HCT116 (cell line): ENCODE measurements around the gene ZNF469. TPM values are rescaled to one million over a fixed set of nuclear protein-coding genes. Genes with fewer than 3 reads are reported as not detected.

Experiments
- ATAC-seq: fragments of 200-7000 bp; cut with Tn5 transposase; 2 replicates; pipeline ENCODE4 v1.9.1; 2020; ENCODE audit warnings: mild to moderate bottlenecking, moderate library complexity
- BruUV-seq: library from RNA; stranded (reverse); fragments of 400-500 nt; replicated peaks from 2 replicates; lab custom pipeline; 2021; lab: Mats Ljungman, UMichigan
- CTCF ChIA-PET: fragments of 300-600 bp; sonication (Branson Sonifier 250); formaldehyde crosslinking; loops from one replicate; lab custom pipeline; 2021; ENCODE audit warnings: antibody characterized with exemption; lab: Charles Lee
- POLR2A ChIA-PET: fragments of 300-600, 350-600 bp; sonication (Branson Sonifier 250); formaldehyde crosslinking; loops from one replicate; lab custom pipeline; 2021; ENCODE audit warnings: antibody characterized with exemption; lab: Charles Lee
- RAD21 ChIA-PET, 2 experiments: fragments of 300-600 bp; sonication (Branson Sonifier 250); formaldehyde crosslinking; loops; one replicate each; lab custom pipeline; 2023; ENCODE audit warnings: low total read pairs in 2 of 2; ENCODE audit not compliant: uncharacterized antibody in 2 of 2, unreplicated experiment in 2 of 2, low non-redundant PET in 1 of 2; lab: Charles Lee
- DNase-seq: peaks from one replicate; pipeline ENCODE4 v3.0.0-alpha.2; 2010; ENCODE audit warnings: low read depth, low spot score
- H2AFZ ChIP-seq: fragments of 200-600 bp; shearing (Covaris generic), sonication (generic); 2 replicates; pipeline ENCODE4 v1.6.1; 2017; ENCODE audit warnings: low read depth, mixed run types, mixed read lengths, antibody characterized with exemption, low read length; ENCODE audit not compliant: poor library complexity, severe bottlenecking
- H3K27ac ChIP-seq: 2 replicates; pipeline ENCODE4 v1.5.1; 2012; ENCODE audit warnings: low read depth, low read length
- H3K27me3 ChIP-seq: fragments of 200-600 bp; sonication (generic); 2 replicates; pipeline ENCODE4 v1.6.1; 2016; ENCODE audit warnings: mixed run types, low read length, mixed read lengths; ENCODE audit not compliant: insufficient read depth
- H3K36me3 ChIP-seq, 2 experiments: fragments of 200-500 bp in 1 of 2; fragments of 200-600 bp in 1 of 2; sonication (Bioruptor generic) in 1 of 2; sonication (generic) in 1 of 2; 2 replicates each; pipeline versions ENCODE4 v1.5.1 to v1.6.1; 2014 to 2016; ENCODE audit warnings: low read length in 2 of 2, inconsistent platforms in 1 of 2, mixed read lengths in 1 of 2, mixed run types in 1 of 2; ENCODE audit not compliant: insufficient read depth in 2 of 2, control insufficient read depth in 1 of 2
- H3K4me1 ChIP-seq, 2 experiments: fragments of 200-600 bp in 1 of 2; sonication (generic) in 1 of 2; 2 replicates each; pipeline versions ENCODE4 v1.5.1 to v1.6.1; 2012 to 2017; ENCODE audit warnings: low read length in 2 of 2, inconsistent platforms in 1 of 2, mild to moderate bottlenecking in 1 of 2, mixed read lengths in 1 of 2, mixed run types in 1 of 2, moderate library complexity in 1 of 2; ENCODE audit not compliant: insufficient read depth in 2 of 2, control insufficient read depth in 1 of 2
- H3K4me2 ChIP-seq: fragments of 200-600 bp; sonication (generic); 2 replicates; pipeline ENCODE4 v1.6.1; 2017; ENCODE audit warnings: mixed run types, low read length, mixed read lengths
- H3K4me3 ChIP-seq, 2 experiments: fragments of 200-600 bp in 1 of 2; sonication (generic) in 1 of 2; replicated peaks in 1 of 2; 2 replicates each; pipeline ENCODE4 v1.5.1; 2011 to 2016; ENCODE audit warnings: low read length in 2 of 2, control low read depth in 1 of 2, low read depth in 1 of 2, mild to moderate bottlenecking in 1 of 2, mixed read lengths in 1 of 2, mixed run types in 1 of 2
- H3K79me2 ChIP-seq: fragments of 200-600 bp; sonication (generic); 2 replicates; pipeline ENCODE4 v1.6.1; 2017; ENCODE audit warnings: mild to moderate bottlenecking, mixed run types, low read length, moderate library complexity, mixed read lengths; ENCODE audit not compliant: insufficient read depth
- H3K9ac ChIP-seq: fragments of 200-600 bp; sonication (generic); 2 replicates; pipeline ENCODE4 v1.6.1; 2016; ENCODE audit warnings: low read length, mixed read lengths
- H3K9me2 ChIP-seq: fragments of 200-600 bp; sonication (generic), shearing (Covaris generic); 2 replicates; pipeline ENCODE4 v1.6.1; 2017; ENCODE audit warnings: mixed run types, mild to moderate bottlenecking, moderate library complexity; ENCODE audit not compliant: insufficient read depth
- H3K9me3 ChIP-seq, 2 experiments: fragments of 200-500 bp in 1 of 2; fragments of 200-600 bp in 1 of 2; sonication (Bioruptor generic) in 1 of 2; sonication (generic) in 1 of 2; 2 replicates each; pipeline ENCODE4 v1.6.1; 2014 to 2017; ENCODE audit warnings: low read length in 2 of 2, mixed read lengths in 2 of 2, inconsistent platforms in 1 of 2, low read depth in 1 of 2, mild to moderate bottlenecking in 1 of 2, mixed run types in 1 of 2, moderate library complexity in 1 of 2; ENCODE audit not compliant: control insufficient read depth in 1 of 2, insufficient read depth in 1 of 2
- H4K20me1 ChIP-seq: fragments of 200-600 bp; sonication (generic), shearing (Covaris generic); 2 replicates; pipeline ENCODE4 v1.6.1; 2017; ENCODE audit warnings: mixed run types, mild to moderate bottlenecking, moderate library complexity; ENCODE audit not compliant: insufficient read depth
- CBX3 ChIP-seq: IDR thresholded peaks from 2 replicates; pipeline ENCODE4 v1.6.1; 2012; ENCODE audit warnings: low read depth
- CEBPB ChIP-seq: IDR thresholded peaks from 2 replicates; pipeline ENCODE4 v1.6.1; 2012; ENCODE audit warnings: low read depth
- CTCF ChIP-seq, 3 experiments: fragments of 200-600 bp in 1 of 3; sonication (generic) in 1 of 3; IDR thresholded peaks in 2 of 3; conservative IDR thresholded peaks in 1 of 3; 2 replicates each; pipeline ENCODE4 v1.5.1; 2012 to 2017; ENCODE audit warnings: low read depth in 2 of 3, low read length in 2 of 3, antibody characterized with exemption in 1 of 3, borderline replicate concordance in 1 of 3, control low read depth in 1 of 3, mild to moderate bottlenecking in 1 of 3, mixed read lengths in 1 of 3, mixed run types in 1 of 3, moderate library complexity in 1 of 3; ENCODE audit not compliant: insufficient read depth in 1 of 3
- EZH2 ChIP-seq: fragments of 200-600 bp; sonication (generic); IDR thresholded peaks from 2 replicates; pipeline ENCODE4 v1.6.1; 2017; ENCODE audit warnings: antibody characterized with exemption, mixed run types
- EZH2phosphoT487 ChIP-seq: fragments of 200-600 bp; IDR thresholded peaks from 2 replicates; pipeline ENCODE4 v1.6.1; 2018; ENCODE audit warnings: antibody characterized with exemption, borderline replicate concordance
- FOSL1 ChIP-seq: IDR thresholded peaks from 2 replicates; pipeline ENCODE4 v1.6.1; 2012; ENCODE audit warnings: low read depth
- JUND ChIP-seq: IDR thresholded peaks from 2 replicates; pipeline ENCODE4 v1.6.1; 2012
- MAX ChIP-seq: IDR thresholded peaks from 2 replicates; pipeline ENCODE4 v1.6.1; 2012
- POLR2A ChIP-seq: IDR thresholded peaks from 2 replicates; pipeline ENCODE4 v1.7.0; 2011; ENCODE audit warnings: borderline replicate concordance; ENCODE audit not compliant: insufficient read depth, insufficient read length; ENCODE audit errors: extremely low read depth
- POLR2AphosphoS5 ChIP-seq: IDR thresholded peaks from 2 replicates; pipeline ENCODE4 v1.6.1; 2011; ENCODE audit warnings: mild to moderate bottlenecking, low read depth, low read length, moderate library complexity
- SIN3A ChIP-seq: IDR thresholded peaks from 2 replicates; pipeline ENCODE4 v1.6.1; 2012; ENCODE audit warnings: low read depth
- SP1 ChIP-seq: IDR thresholded peaks from 2 replicates; pipeline ENCODE4 v1.6.1; 2012; ENCODE audit warnings: low read depth
- SRF ChIP-seq: IDR thresholded peaks from 2 replicates; pipeline ENCODE4 v1.6.1; 2012; ENCODE audit warnings: low read depth
- TCF7L2 ChIP-seq: IDR thresholded peaks from 2 replicates; pipeline ENCODE4 v1.7.0; 2011; ENCODE audit warnings: borderline replicate concordance, inconsistent platforms; ENCODE audit not compliant: insufficient read depth, insufficient read length; ENCODE audit errors: extremely low read depth
- YY1 ChIP-seq: IDR thresholded peaks from 2 replicates; pipeline ENCODE4 v1.6.1; 2011; ENCODE audit warnings: low read length, low read depth, moderate library complexity, mild to moderate bottlenecking; ENCODE audit not compliant: insufficient replicate concordance; ENCODE audit errors: extremely low read depth
- ZFX ChIP-seq: fragments of 450-650 bp; IDR thresholded peaks from 2 replicates; pipeline ENCODE4 v1.6.1; 2017
- intact Hi-C: fragments of 100-400 bp; cut with micrococcal nuclease; formaldehyde crosslinking; loops from 2 replicates; pipeline ENCODE4 v1.10.0; 2022
- total RNA-seq: library from RNA; stranded (reverse); gene quantifications from one replicate; pipeline ENCODE4 v1.2.1, GENCODE V29; 2021; ENCODE audit not compliant: unreplicated experiment
- TF ChIP-seq, protein P1 (sequence below): IDR thresholded peaks from 2 replicates; pipeline ENCODE4 v1.6.1; 2012
- TF ChIP-seq, protein P2 (sequence below): IDR thresholded peaks from 2 replicates; pipeline ENCODE4 v1.6.1; 2012; ENCODE audit warnings: low read depth

ZNF469 gene
- total RNA-seq, 1 experiment from 2014 or later = 5.9 TPM

DNA sequence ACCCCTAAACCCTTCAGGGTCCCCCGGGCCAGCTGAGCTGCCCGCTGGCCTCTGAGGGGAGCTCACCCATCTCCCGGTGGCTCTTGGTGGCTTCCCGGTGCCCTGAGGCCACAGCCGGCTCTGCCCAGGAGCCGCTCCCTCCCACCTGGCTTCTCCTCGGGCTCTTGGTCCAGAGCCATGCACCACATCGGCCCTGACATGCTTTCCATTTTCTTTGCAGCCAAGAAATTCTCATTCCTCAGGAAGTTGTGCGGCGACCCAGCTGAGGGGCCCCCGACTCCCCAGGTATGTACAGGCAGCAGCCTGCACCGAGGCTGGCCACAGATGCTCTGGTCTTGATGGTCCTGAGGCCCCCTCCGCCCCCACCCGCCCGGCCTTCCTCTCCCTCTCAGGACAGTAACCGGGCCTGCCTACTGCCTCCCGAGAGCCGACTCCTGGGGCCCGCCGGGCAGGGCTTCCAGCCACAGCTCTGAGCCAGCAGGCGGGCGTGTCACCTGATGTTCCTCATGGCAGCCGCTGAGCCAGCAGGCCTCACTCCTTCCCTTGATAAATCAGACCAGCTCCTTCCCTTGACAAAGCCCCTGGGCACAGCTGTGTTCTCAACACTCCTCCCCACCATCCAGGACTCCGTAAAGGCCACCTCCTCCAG lies 42.0 kb downstream of the ZNF469 start:
- H3K36me3 ChIP-seq = no peaks in the 10 kb centered on the region
- H3K4me2 ChIP-seq = no peak overlapping the region
- DNase-seq = no peak
- no peaks in the 10 kb centered on the region for H3K9me3 ChIP-seq
- no peaks in the 10 kb centered on the region for H4K20me1 ChIP-seq
- RAD21 ChIA-PET = no interaction called here
- POLR2A ChIA-PET = no interaction called here
- H3K9ac ChIP-seq = no peak overlapping the region
- intact Hi-C loops = no loop called here
- ATAC-seq = no peak
- no peaks in the 10 kb centered on the region for H3K27me3 ChIP-seq
- no TSS peak for BruUV-seq
- no peaks in the 10 kb centered on the region for H3K4me1 ChIP-seq
- no peak overlapping the region for H3K4me3 ChIP-seq
- TF ChIP-seq, protein P1, sequence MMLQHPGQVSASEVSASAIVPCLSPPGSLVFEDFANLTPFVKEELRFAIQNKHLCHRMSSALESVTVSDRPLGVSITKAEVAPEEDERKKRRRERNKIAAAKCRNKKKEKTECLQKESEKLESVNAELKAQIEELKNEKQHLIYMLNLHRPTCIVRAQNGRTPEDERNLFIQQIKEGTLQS = no peak
- TF ChIP-seq YY1 = no peak
- no peak for TF ChIP-seq JUND
- TF ChIP-seq SRF = no peak
- no peak for TF ChIP-seq EZH2phosphoT487
- no peak for TF ChIP-seq FOSL1
- TF ChIP-seq TCF7L2 = no peak
- TF ChIP-seq CBX3 = no peak
- TF ChIP-seq CEBPB = no peak
- TF ChIP-seq, protein P2, sequence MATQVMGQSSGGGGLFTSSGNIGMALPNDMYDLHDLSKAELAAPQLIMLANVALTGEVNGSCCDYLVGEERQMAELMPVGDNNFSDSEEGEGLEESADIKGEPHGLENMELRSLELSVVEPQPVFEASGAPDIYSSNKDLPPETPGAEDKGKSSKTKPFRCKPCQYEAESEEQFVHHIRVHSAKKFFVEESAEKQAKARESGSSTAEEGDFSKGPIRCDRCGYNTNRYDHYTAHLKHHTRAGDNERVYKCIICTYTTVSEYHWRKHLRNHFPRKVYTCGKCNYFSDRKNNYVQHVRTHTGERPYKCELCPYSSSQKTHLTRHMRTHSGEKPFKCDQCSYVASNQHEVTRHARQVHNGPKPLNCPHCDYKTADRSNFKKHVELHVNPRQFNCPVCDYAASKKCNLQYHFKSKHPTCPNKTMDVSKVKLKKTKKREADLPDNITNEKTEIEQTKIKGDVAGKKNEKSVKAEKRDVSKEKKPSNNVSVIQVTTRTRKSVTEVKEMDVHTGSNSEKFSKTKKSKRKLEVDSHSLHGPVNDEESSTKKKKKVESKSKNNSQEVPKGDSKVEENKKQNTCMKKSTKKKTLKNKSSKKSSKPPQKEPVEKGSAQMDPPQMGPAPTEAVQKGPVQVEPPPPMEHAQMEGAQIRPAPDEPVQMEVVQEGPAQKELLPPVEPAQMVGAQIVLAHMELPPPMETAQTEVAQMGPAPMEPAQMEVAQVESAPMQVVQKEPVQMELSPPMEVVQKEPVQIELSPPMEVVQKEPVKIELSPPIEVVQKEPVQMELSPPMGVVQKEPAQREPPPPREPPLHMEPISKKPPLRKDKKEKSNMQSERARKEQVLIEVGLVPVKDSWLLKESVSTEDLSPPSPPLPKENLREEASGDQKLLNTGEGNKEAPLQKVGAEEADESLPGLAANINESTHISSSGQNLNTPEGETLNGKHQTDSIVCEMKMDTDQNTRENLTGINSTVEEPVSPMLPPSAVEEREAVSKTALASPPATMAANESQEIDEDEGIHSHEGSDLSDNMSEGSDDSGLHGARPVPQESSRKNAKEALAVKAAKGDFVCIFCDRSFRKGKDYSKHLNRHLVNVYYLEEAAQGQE = no peak
- TF ChIP-seq POLR2A = no peak
- TF ChIP-seq EZH2 = no peak
- TF ChIP-seq POLR2AphosphoS5 = no peak
- TF ChIP-seq MAX = no peak
- TF ChIP-seq SP1 = no peak
- TF ChIP-seq ZFX = no peak
- TF ChIP-seq SIN3A = no peak
- no peak for TF ChIP-seq CTCF (IDR thresholded peaks at IDR 0.05 in 2 of 3, conservative IDR thresholded peaks at IDR 0.05 in 1 of 3; ENCODE audit: borderline replicate concordance in 1 of 3, insufficient read depth in 1 of 3, low read depth in 2 of 3, low read length in 2 of 3)
- TF ChIP-seq, all 23 proteins: peak for 0
- Histone ChIP-seq H3K79me2 (no peaks in the 10 kb centered on the region), H3K27ac (no peak overlapping the region), H2AFZ (no peak overlapping the region), H3K9me2 (no peaks in the 10 kb centered on the region)
- CTCF ChIA-PET = no interaction called here
